HG03469 (cell line): ENCODE measurements around the gene HABP2.

Source experiments
- ATAC-seq: cut with Tn5 transposase; IDR thresholded peaks from one replicate; pipeline ENCODE4 v1.9.1; 2021; ENCODE audit warnings: mild to moderate bottlenecking, moderate library complexity, moderate number of reproducible peaks; ENCODE audit not compliant: unreplicated experiment

The HABP2 gene

GRCh38 chr10:113525713-113526112 lies 27.1 kb upstream of the HABP2 start:
- no peak for ATAC-seq

GRCh38 chr10:113527211-113527906 lies 25.5 kb upstream of the HABP2 start:
- no peak for ATAC-seq

GRCh38 chr10:113528876-113529275 lies 24.0 kb upstream of the HABP2 start:
- ATAC-seq = no peak

- no peak for ATAC-seq
Measured at GRCh38 chr10:113529575-113529974, 23.3 kb upstream of the HABP2 start.

GRCh38 chr10:113530476-113530875 lies 22.4 kb upstream of the HABP2 start:
- no peak for ATAC-seq

- no peak for ATAC-seq
Measured at GRCh38 chr10:113532724-113533123, 20.1 kb upstream of the HABP2 start.

GRCh38 chr10:113533801-113534200 lies 19.1 kb upstream of the HABP2 start:
- no peak for ATAC-seq

GRCh38 chr10:113534423-113534822 lies 18.4 kb upstream of the HABP2 start:
- ATAC-seq = no peak

GRCh38 chr10:113537672-113538071 lies 15.2 kb upstream of the HABP2 start:
- ATAC-seq = no peak

GRCh38 chr10:113538151-113538550 lies 14.7 kb upstream of the HABP2 start:
- no peak for ATAC-seq

- no peak for ATAC-seq
Measured at GRCh38 chr10:113539789-113540188, 13.1 kb upstream of the HABP2 start.

- ATAC-seq = no peak
Measured at GRCh38 chr10:113540845-113541548, 11.9 kb upstream of the HABP2 start.

- ATAC-seq = no peak
Measured at GRCh38 chr10:113541549-113541927, 11.3 kb upstream of the HABP2 start.

- ATAC-seq = no peak
Measured at GRCh38 chr10:113543107-113543955, 9.5 kb upstream of the HABP2 start.

GRCh38 chr10:113544392-113544791 lies 8.5 kb upstream of the HABP2 start:
- ATAC-seq = no peak

GRCh38 chr10:113547426-113547825 lies 5.4 kb upstream of the HABP2 start:
- no peak for ATAC-seq

GRCh38 chr10:113549856-113550255 lies 3.0 kb upstream of the HABP2 start:
- no peak for ATAC-seq

GRCh38 chr10:113550365-113550764 lies 2.5 kb upstream of the HABP2 start:
- no peak for ATAC-seq

- no peak for ATAC-seq
Measured at GRCh38 chr10:113552014-113552413, 839 bp upstream of the HABP2 start.

- ATAC-seq = no peak
Measured at GRCh38 chr10:113553149-113553548, 296 bp downstream of the HABP2 start.

GRCh38 chr10:113554214-113554613 lies 1.4 kb downstream of the HABP2 start:
- no peak for ATAC-seq

GRCh38 chr10:113555245-113555644 lies 2.4 kb downstream of the HABP2 start:
- ATAC-seq = no peak
